Fibroblast of lung (primary cell): ENCODE data around the gene ARHGAP10. TPM values are rescaled to one million over a fixed set of nuclear protein-coding genes. Genes with fewer than 3 reads are reported as not detected.

Experiments used
- DNase-seq, 2 donors: peaks; one replicate each; pipeline versions ENCODE4 v3.0.0 to v3.0.0-alpha.2; 2010; ENCODE audit warnings: low read depth in 2 of 2
- H2AFZ ChIP-seq: 2 replicates; pipeline ENCODE4 v1.5.1; 2012; ENCODE audit warnings: low read length, control low read depth, inconsistent platforms
- H3K27ac ChIP-seq: 2 replicates; pipeline ENCODE4 v1.5.1; 2011; ENCODE audit warnings: low read length, control low read depth; ENCODE audit not compliant: insufficient read depth
- H3K27me3 ChIP-seq: 2 replicates; pipeline ENCODE4 v1.5.1; 2011; ENCODE audit warnings: mild to moderate bottlenecking, low read length; ENCODE audit not compliant: control insufficient read depth, insufficient read depth
- H3K36me3 ChIP-seq: 2 replicates; pipeline ENCODE4 v1.5.1; 2011; ENCODE audit warnings: low read length; ENCODE audit not compliant: control insufficient read depth, insufficient read depth
- H3K4me1 ChIP-seq: 2 replicates; pipeline ENCODE4 v1.5.1; 2011; ENCODE audit warnings: low read length; ENCODE audit not compliant: control insufficient read depth, insufficient read depth; ENCODE audit errors: extremely low read depth
- H3K4me2 ChIP-seq: 2 replicates; pipeline ENCODE4 v1.5.1; 2011; ENCODE audit warnings: low read length, control low read depth; ENCODE audit not compliant: insufficient read depth; ENCODE audit errors: extremely low read depth
- H3K4me3 ChIP-seq, 4 experiments: fragments of 200-600 bp in 1 of 4; sonication (generic) in 1 of 4; replicated peaks in 1 of 4; 2 replicates each; pipeline ENCODE4 v1.5.1; 2011 to 2016; ENCODE audit warnings: low read length in 4 of 4, low read depth in 3 of 4, mild to moderate bottlenecking in 3 of 4, control low read depth in 2 of 4, inconsistent platforms in 1 of 4, mixed read lengths in 1 of 4; ENCODE audit not compliant: insufficient read depth in 1 of 4; ENCODE audit errors: control extremely low read depth in 1 of 4
- H3K79me2 ChIP-seq: 2 replicates; pipeline ENCODE4 v1.5.1; 2012; ENCODE audit warnings: mild to moderate bottlenecking, low read length, inconsistent platforms; ENCODE audit not compliant: control insufficient read depth, insufficient read depth
- H3K9ac ChIP-seq: 2 replicates; pipeline ENCODE4 v1.5.1; 2011; ENCODE audit warnings: mild to moderate bottlenecking, low read length, control low read depth; ENCODE audit not compliant: insufficient read depth
- H3K9me3 ChIP-seq: 2 replicates; pipeline ENCODE4 v1.5.1; 2012; ENCODE audit warnings: low read depth, low read length; ENCODE audit not compliant: control insufficient read depth, insufficient read depth
- H4K20me1 ChIP-seq: 2 replicates; pipeline ENCODE4 v1.5.1; 2011; ENCODE audit warnings: low read length; ENCODE audit not compliant: control insufficient read depth, insufficient read depth; ENCODE audit errors: extremely low read depth
- CTCF ChIP-seq, 2 donors: IDR thresholded peaks in 1 of 2; conservative IDR thresholded peaks in 1 of 2; 1 replicate in 1 of 2; 2 replicates in 1 of 2; pipeline ENCODE4 v1.5.1; 2011 to 2012; ENCODE audit warnings: low read length in 2 of 2, control low read depth in 1 of 2, inconsistent platforms in 1 of 2, low read depth in 1 of 2, mild to moderate bottlenecking in 1 of 2
- EZH2 ChIP-seq: IDR thresholded peaks from 2 replicates; pipeline ENCODE4 v1.5.1; 2012; ENCODE audit warnings: low read length, control low read depth, mild to moderate bottlenecking; ENCODE audit errors: missing control alignments
- polyA plus RNA-seq, 2 donors: library from polyadenylated mRNA; depleted of rRNA in 1 of 2; stranded (reverse) in 1 of 2; unstranded in 1 of 2; fragments of >200 nt; gene quantifications; 2 replicates each; pipeline ENCODE4 v1.2.1, GENCODE V29; 2011 to 2012; ENCODE audit warnings: missing spikeins in 1 of 2
- total RNA-seq: library from RNA; depleted of rRNA; stranded (reverse); fragments of >200 nt; gene quantifications from 2 replicates; pipeline ENCODE4 v1.2.1, GENCODE V29; 2014

The ARHGAP10 gene
- total and polyA plus RNA-seq, 2 donors (not counting 1 experiment from before 2014, with no cell fraction given), result 21.6 to 35.8 TPM

GRCh38 chr4:148055844-148056243 lies 324.0 kb downstream of the ARHGAP10 start:
- H3K9ac ChIP-seq, result no peak overlapping the region
- H3K4me2 ChIP-seq, result no peak overlapping the region
- no peaks in the 10 kb centered on the region for H3K27me3 ChIP-seq
- H2AFZ ChIP-seq, result no peak overlapping the region
- H3K27ac ChIP-seq, result no peak overlapping the region
- no peak overlapping the region for H3K4me3 ChIP-seq
- H3K36me3 ChIP-seq, result no peaks in the 10 kb centered on the region
- DNase-seq, result no peak
- H4K20me1 ChIP-seq, result no peaks in the 10 kb centered on the region
- H3K79me2 ChIP-seq, result peaks cover 2% of the 10 kb centered on the region
- no peak for TF ChIP-seq EZH2
- TF ChIP-seq CTCF (conservative IDR thresholded peaks at IDR 0.05 in 1 of 2, IDR thresholded peaks at IDR 0.05 in 1 of 2; ENCODE audit: low read depth in 1 of 2, low read length in 2 of 2), result no peak
- no peaks in the 10 kb centered on the region for H3K4me1 ChIP-seq
- H3K9me3 ChIP-seq, result no peaks in the 10 kb centered on the region

DNA sequence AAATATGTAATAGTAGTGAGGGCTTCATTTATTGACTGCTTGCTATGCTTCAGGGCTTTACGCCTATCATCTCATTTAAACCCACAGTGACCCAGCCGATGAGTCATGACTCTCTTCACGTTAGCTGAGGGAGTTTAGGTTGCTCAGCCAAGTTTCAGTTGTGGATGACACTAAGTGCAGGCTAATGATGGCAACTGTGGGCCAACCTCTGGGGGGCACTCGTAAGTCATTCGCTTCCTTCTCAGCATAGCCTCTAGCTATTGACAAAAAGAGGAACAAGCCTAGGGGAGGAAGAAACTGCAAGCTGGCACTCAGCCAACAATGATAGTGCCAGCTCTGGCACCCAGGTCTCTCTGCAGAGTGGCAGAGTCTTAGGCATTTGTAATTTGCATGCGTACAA lies 325.0 kb downstream of the ARHGAP10 start:
- no peak overlapping the region for H3K9ac ChIP-seq
- H3K27ac ChIP-seq, result no peak overlapping the region
- H3K4me3 ChIP-seq, result no peak overlapping the region
- H3K4me1 ChIP-seq, result no peaks in the 10 kb centered on the region
- H3K4me2 ChIP-seq, result no peak overlapping the region
- no peaks in the 10 kb centered on the region for H3K36me3 ChIP-seq
- no peak for TF ChIP-seq EZH2
- no peak for TF ChIP-seq CTCF (conservative IDR thresholded peaks at IDR 0.05 in 1 of 2, IDR thresholded peaks at IDR 0.05 in 1 of 2; ENCODE audit: low read depth in 1 of 2, low read length in 2 of 2)
- H4K20me1 ChIP-seq, result no peaks in the 10 kb centered on the region
- peaks cover 2% of the 10 kb centered on the region for H3K79me2 ChIP-seq
- peak; percentile 49 to 77 for DNase-seq
- H2AFZ ChIP-seq, result no peak overlapping the region
- no peaks in the 10 kb centered on the region for H3K9me3 ChIP-seq
- H3K27me3 ChIP-seq, result no peaks in the 10 kb centered on the region

- no peaks in the 10 kb centered on the region for H3K27me3 ChIP-seq
- no peak overlapping the region for H2AFZ ChIP-seq
- no peak for DNase-seq
- no peaks in the 10 kb centered on the region for H3K36me3 ChIP-seq
- H3K79me2 ChIP-seq, result peaks cover 2% of the 10 kb centered on the region
- H3K9me3 ChIP-seq, result no peaks in the 10 kb centered on the region
- H3K4me2 ChIP-seq, result no peak overlapping the region
- TF ChIP-seq CTCF (conservative IDR thresholded peaks at IDR 0.05 in 1 of 2, IDR thresholded peaks at IDR 0.05 in 1 of 2; ENCODE audit: low read depth in 1 of 2, low read length in 2 of 2), result no peak
- no peak for TF ChIP-seq EZH2
- no peak overlapping the region for H3K4me3 ChIP-seq
- no peak overlapping the region for H3K9ac ChIP-seq
- no peaks in the 10 kb centered on the region for H3K4me1 ChIP-seq
- no peaks in the 10 kb centered on the region for H4K20me1 ChIP-seq
- no peak overlapping the region for H3K27ac ChIP-seq
These were observed 325.6 kb downstream of the ARHGAP10 start for GRCh38 chr4:148057516-148057915.
